ENCODE measurements around the gene KCNAB1.
"Not testable (repeated sequence)": the region's sequence is repeated elsewhere in the genome, so short reads cannot be mapped to it uniquely, and the experiment has no call there.

KCNAB1 gene

DNA sequence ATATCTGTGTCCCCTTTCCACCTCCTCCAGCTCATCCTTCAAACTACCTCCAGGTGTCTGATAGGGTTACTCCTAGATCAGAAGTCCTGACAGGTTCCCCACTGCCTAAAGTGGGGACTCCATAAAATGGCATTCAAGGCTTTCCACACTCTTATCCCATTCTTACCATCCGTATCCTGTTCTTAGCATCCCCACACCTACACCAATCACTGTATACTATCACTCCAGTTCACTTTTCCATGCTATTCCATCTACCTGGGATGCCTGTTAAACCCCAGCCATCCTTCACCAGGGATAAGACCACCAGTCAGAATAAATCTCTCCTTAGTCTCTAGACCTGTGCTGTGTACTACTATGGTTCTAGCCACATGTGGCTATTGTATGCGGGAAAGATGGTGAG is 415.4 kb downstream of the KCNAB1 start:
- DNase-seq (ENCODE audit: low read depth in 3 of 3), result no peak

DNA sequence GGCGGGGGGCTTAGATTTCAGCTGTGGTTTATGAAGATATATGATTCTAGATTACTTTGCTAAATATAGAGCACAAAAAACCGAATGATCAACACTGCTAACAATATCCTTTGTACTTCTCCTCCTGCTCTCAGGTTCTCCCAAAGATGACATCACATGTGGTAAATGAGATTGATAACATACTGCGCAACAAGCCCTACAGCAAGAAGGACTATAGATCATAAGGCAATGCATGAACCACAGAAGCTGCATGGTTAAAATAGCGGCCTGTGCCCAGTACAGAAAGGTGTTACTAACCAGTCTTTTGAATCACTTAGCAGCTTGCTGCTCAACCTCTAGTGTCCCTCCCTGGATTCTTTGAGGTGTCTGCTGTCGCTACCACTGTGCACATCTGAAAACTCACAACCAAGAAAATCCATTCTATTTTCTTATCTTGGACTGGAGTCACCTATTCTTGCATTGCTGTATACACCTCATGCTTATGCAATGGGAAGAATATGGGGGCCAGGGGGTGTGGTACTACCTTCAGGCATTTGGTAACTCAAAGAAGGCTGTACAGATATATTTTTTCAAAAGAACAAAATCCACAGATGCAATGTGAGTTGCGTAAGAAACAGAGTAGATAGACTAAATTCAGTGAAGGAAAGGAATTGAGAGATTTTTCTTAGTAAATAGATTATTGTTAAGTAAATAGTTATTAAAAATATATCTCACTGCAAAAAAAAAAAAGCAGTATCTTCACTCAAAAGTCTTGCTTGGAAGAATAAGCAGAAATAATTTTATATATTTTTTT is 416.3 kb downstream of the KCNAB1 start:
- DNase-seq (ENCODE audit: low read depth in 3 of 3), result no peak

DNA sequence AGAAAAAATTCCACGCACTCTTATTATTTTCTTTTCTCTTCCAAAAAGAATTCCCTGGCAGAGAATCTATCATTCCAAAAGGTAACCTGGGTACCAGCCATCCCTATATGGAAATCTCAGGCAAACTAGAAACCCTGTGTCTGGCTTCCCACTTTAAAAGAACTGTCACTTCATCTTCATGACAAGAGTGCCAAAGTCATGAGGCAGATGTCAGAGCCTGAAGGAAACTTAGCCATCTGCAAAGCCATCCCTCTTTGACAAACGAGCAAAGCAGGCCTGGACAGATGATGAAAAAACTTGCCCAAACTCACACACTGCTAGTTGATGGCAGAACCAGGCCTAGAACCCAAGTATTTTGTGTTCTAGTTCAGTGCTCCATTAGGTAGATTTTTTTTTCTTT is 418.7 kb downstream of the KCNAB1 start:
- DNase-seq (ENCODE audit: low read depth in 3 of 3), result no peak

DNA sequence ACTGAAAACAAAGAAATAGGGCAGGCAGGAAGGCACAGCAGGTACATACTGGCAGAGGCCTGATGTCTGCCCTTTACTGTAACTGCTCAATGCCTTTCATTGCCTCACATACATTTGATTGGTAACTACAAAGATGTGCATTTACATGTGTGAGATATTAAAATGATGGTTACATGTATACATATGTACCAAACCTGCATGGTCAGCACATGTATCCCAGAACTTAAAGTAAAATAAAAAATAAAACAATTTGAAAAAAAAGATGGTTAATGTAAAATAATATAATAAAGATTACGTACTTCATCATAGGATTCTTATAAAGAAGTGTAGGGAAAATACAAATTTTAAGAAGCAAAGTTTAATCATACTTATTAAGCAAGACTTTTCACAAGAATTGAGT is 419.4 kb downstream of the KCNAB1 start:
- no peak for DNase-seq (ENCODE audit: low read depth in 3 of 3)

- DNase-seq (ENCODE audit: low read depth in 3 of 3), result no peak
Measured at GRCh38 chr3:156542101-156543042, 422.0 kb downstream of the KCNAB1 start.

DNA sequence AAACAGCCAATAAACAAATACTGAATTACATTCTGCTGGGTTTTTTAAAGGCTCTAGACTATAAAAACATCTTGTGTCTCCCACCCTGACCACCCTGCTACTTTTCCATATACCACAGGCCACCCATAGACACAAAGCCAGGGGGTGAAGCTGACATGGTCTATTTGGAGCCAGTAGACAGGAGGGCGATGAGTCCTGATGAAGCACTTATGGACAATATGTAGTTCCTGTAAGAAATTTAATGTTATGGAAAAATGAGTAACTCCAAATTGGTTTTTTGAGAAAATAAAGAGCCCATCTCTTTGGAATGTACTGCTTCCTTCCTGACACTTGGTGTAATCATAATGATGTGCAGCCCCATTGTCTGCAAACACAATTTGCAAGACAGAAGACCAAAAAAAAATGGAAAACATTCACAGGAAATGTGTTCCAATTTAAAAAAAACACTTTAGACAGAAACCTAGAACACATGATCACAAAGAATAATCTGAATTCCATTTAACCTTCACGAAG is 422.7 kb downstream of the KCNAB1 start:
- no peak for DNase-seq (ENCODE audit: low read depth in 3 of 3)

DNA sequence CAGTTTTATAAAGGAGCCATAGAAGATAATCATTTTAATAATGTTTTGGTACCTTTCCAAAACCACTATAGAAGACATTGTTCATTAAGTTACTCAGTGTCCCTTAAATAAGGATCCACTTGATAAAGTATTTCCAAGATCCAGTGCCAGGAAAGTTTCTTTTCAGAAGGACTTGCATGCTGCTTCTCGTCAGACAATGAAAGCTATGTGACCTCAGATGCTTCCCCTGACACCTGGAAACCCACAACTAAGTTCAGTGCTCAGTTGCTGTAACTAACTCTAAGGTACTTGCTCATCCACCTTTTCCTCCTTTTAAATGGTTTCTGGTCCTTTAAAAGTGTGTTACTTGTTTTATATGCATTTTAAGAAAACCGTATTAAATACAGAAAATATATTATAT is 427.3 kb downstream of the KCNAB1 start:
- DNase-seq (ENCODE audit: low read depth in 3 of 3), result no peak

- no peak for DNase-seq (ENCODE audit: low read depth in 3 of 3)
Measured at GRCh38 chr3:156548041-156548687, 427.8 kb downstream of the KCNAB1 start.

- DNase-seq (ENCODE audit: low read depth in 3 of 3), result no peak
Measured at GRCh38 chr3:156548902-156549301, 428.5 kb downstream of the KCNAB1 start.

DNA sequence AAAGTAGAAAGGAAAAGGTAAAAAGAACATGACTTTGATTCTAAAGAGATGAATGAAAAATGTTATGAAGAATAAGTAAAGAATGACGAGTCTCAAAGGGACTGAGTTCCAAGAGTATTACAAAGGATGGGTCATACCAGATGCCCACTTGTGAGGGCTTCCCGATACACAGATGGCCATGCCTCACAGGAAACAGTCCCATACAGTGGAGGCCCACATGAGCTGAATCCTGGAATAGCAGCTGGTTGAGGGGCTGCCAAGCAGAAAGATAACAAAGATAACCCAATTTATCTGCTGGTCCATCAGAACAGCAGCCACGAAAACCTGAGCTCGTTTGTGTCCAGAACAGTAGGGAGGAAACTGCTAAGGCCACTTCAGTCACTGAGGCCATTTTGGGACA is 430.9 kb downstream of the KCNAB1 start:
- DNase-seq (ENCODE audit: low read depth in 3 of 3), result no peak

DNA sequence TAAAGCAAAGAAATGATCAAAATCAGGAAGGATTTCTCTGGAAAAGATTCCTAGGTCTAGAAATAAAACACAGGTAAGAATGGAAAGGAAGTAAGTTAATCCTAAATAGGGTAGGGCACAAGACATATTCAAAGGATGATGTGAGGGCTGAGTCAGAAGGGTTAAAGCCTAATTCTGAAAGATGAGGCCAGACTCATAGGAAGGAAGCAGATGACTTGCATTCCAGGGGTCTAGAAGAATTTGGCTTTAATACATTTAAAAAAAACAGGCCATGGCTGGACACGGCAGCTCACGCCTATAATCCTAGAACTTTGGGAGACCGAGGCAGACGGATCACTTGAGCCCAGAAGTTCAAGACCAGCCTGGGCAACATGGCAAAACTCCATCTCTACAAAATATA is 431.4 kb downstream of the KCNAB1 start:
- DNase-seq (ENCODE audit: low read depth in 3 of 3), result no peak

DNA sequence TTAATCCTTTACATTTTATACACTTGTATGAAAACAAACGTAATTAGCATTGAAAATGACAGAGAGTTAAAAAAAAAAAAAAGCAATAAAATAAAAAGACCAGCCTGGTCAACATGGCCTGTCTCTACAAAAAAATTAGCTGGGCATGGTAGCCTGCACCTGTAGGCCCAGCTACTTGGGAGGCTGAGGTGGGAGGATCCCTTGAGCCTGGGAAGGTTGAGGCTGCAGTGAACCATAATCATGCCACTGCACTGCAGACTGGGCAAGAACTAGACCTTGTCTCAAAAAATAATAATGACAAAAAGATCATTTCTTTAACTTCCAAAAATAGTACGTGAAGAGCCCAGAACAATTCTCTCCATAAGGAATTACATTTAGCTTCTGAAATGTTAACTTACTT is 432.6 kb downstream of the KCNAB1 start:
- no peak for DNase-seq (ENCODE audit: low read depth in 3 of 3)

GRCh38 chr3:156553705-156554356 is 433.5 kb downstream of the KCNAB1 start:
- DNase-seq (ENCODE audit: low read depth in 3 of 3), result no peak

- no peak for DNase-seq (ENCODE audit: low read depth in 3 of 3)
Measured at GRCh38 chr3:156554515-156554841, 434.1 kb downstream of the KCNAB1 start.

DNA sequence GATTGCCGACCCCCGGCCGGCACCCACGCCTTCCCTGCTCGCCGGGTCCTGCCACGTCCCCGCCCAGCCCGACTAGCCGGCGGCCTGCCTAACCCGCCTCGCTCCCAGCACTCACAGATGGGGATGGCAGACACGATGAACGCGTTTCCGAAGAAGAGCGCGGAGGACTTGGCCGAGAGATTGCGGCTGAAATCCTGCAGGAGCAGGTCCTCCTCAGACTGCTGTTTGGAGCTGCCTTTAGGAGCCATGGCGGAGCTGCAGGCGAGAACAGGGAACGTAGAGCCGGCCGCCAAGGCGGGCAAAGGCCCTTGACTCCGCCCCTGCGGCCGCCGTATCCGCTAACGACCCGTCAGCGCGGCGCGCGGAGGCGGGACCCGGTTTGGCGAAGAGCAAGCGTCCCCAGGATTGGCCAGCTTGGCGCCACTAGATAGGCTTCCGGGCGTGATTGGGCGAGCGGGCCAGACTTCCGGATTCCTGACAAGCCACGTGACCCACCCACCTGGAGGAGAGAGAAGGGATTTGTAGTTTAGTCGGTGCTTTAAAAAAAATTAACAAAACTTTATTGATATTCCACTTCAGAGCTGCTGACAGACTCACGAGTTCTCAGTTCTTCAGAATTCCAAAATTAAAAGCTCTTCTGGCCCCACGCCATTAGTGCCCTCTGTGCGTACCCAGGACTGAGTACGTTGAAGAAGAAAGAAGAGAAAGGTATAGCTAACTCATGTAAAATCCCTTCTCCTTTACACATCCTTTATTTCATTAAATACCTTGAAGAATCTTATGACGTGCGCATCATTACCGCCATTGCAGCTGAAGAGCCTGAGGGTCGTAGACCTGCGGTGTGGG is 434.7 kb downstream of the KCNAB1 start, which contains the start of gene SSR3:
Gene SSR3 (minus strand): TSS at position 276 of the 846 bp plus-strand sequence. CDS start 28 bp downstream, at position 248.
- peak; percentile 96 to 98 (median 98) for DNase-seq (ENCODE audit: low read depth in 3 of 3)

DNA sequence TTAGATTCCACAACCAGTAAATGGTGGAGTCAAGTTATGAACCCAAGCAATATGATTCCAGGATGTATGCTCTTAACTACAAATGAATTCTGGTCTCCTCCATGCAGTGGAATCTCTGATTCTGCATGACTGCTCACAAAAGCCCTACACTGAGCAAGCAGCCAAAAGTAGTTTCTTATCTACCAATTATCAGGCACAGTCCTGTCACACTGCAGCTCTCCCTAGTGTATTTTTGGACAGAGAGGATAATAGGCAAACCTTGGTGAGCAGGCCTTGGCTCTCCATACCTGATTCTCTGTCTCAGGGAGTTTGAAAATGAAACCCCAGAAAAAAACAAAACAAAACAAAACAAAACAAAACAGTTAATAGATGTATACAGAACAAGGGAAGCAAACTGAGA is 438.0 kb downstream of the KCNAB1 start:
- no peak for DNase-seq (ENCODE audit: low read depth in 3 of 3)

GRCh38 chr3:156559321-156559720 is 438.9 kb downstream of the KCNAB1 start:
- DNase-seq (ENCODE audit: low read depth in 3 of 3), result no peak

GRCh38 chr3:156561533-156561932 is 441.2 kb downstream of the KCNAB1 start:
- DNase-seq (ENCODE audit: low read depth in 3 of 3), result no peak

DNA sequence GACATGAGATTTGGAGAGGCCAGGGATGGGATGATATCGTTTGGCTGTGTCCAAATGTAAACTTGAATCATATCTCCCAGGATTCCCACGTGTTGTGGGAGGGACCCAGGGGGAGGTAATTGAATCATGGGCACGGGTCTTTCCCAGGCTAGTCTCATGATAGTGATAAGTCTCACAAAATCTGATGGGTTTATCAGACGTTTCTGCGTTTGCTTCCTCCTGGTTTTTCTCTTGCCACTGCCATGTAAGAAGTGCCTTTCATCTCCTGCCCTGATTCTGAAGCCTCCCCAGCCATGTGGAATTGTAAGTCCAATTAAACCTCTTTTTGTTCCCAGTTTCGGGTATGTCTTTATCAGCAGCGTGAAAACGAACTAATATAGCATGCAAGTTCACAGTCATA is 442.1 kb downstream of the KCNAB1 start:
- not testable (repeated sequence) for DNase-seq (ENCODE audit: low read depth in 3 of 3)

- no peak for DNase-seq (ENCODE audit: low read depth in 3 of 3)
Measured at GRCh38 chr3:156563900-156564682, 443.7 kb downstream of the KCNAB1 start.
